ENCODE data around the gene IFNL3.

- no peak for TF ChIP-seq CTCF (IDR thresholded peaks at IDR 0.05)
- TF ChIP-seq POLR2A (IDR thresholded peaks at IDR 0.05): no peak
Observed at GRCh38 chr19:39253374-39254149, 8.8 kb upstream of the IFNL3 start.

Data from suprapubic skin (tissue), 3 donors.